Mesendoderm (in vitro differentiated cells): Measurements from ENCODE around the gene ABHD4.

Experiments
- DNase-seq: peaks from one replicate; pipeline ENCODE4 v3.0.0; 2013
- H2AK5ac ChIP-seq: 2 replicates; pipeline ENCODE4 v1.6.1; 2013; ENCODE audit warnings: low read length, inconsistent platforms
- H2BK120ac ChIP-seq: 2 replicates; pipeline ENCODE4 v1.6.1; 2013; ENCODE audit warnings: low read depth, mild to moderate bottlenecking, low read length, moderate library complexity, mixed read lengths
- H2BK15ac ChIP-seq: replicated peaks from 2 replicates; pipeline ENCODE4 v1.6.1; 2013; ENCODE audit warnings: low read depth, mild to moderate bottlenecking, moderate library complexity
- H2BK5ac ChIP-seq: 2 replicates; pipeline ENCODE4 v1.6.1; 2013; ENCODE audit warnings: low read length, inconsistent platforms
- H3K18ac ChIP-seq: 2 replicates; pipeline ENCODE4 v1.6.1; 2013; ENCODE audit warnings: mild to moderate bottlenecking, low read length, mixed read lengths
- H3K23ac ChIP-seq: one replicate; pipeline ENCODE4 v1.6.1; 2013; ENCODE audit warnings: low read length
- H3K27ac ChIP-seq: 2 replicates; pipeline ENCODE4 v1.5.1; 2013; ENCODE audit warnings: low read depth, mild to moderate bottlenecking, inconsistent platforms, low read length, moderate library complexity
- H3K27me3 ChIP-seq: 2 replicates; pipeline ENCODE4 v1.6.1; 2013; ENCODE audit warnings: low read length, control low read depth, mild to moderate bottlenecking, inconsistent platforms; ENCODE audit not compliant: insufficient read depth, poor library complexity
- H3K36me3 ChIP-seq: 2 replicates; pipeline ENCODE4 v1.6.1; 2013; ENCODE audit warnings: low read length, inconsistent platforms; ENCODE audit not compliant: control insufficient read depth, insufficient read depth
- H3K4ac ChIP-seq: one replicate; pipeline ENCODE4 v1.6.1; 2013; ENCODE audit warnings: low read depth, mild to moderate bottlenecking, low read length, moderate library complexity
- H3K4me1 ChIP-seq: 2 replicates; pipeline ENCODE4 v1.6.1; 2013; ENCODE audit warnings: low read depth, low read length, inconsistent platforms; ENCODE audit not compliant: control insufficient read depth
- H3K4me2 ChIP-seq: 2 replicates; pipeline ENCODE4 v1.6.1; 2013; ENCODE audit warnings: low read length
- H3K4me3 ChIP-seq: 2 replicates; pipeline ENCODE4 v1.5.1; 2013; ENCODE audit warnings: mild to moderate bottlenecking, low read length
- H3K56ac ChIP-seq: one replicate; pipeline ENCODE4 v1.6.1; 2013; ENCODE audit warnings: low read length
- H3K79me1 ChIP-seq: 2 replicates; pipeline ENCODE4 v1.6.1; 2013; ENCODE audit warnings: low read length, inconsistent platforms
- H3K79me2 ChIP-seq: 2 replicates; pipeline ENCODE4 v1.6.1; 2013; ENCODE audit warnings: mild to moderate bottlenecking, low read length; ENCODE audit not compliant: control insufficient read depth, insufficient read depth
- H3K9ac ChIP-seq: 2 replicates; pipeline ENCODE4 v1.6.1; 2013; ENCODE audit warnings: low read length, inconsistent platforms
- H4K5ac ChIP-seq: one replicate; pipeline ENCODE4 v1.6.1; 2013; ENCODE audit warnings: low read length
- H4K8ac ChIP-seq: one replicate; pipeline ENCODE4 v1.6.1; 2013; ENCODE audit warnings: low read depth, mild to moderate bottlenecking, control low read depth, low read length, moderate library complexity
- WGBS: extraction: QIAGEN DNeasy Blood & Tissue Kit; methylation state at CpG from one replicate; pipeline ENCODE4 v1.1.7; 2013; ENCODE audit warnings: low lambda C conversion rate, missing lambda C conversion rate; ENCODE audit not compliant: insufficient coverage; ENCODE audit errors: extremely low coverage; 5-methylcytosine and 5-hydroxymethylcytosine counted together

The ABHD4 gene

DNA sequence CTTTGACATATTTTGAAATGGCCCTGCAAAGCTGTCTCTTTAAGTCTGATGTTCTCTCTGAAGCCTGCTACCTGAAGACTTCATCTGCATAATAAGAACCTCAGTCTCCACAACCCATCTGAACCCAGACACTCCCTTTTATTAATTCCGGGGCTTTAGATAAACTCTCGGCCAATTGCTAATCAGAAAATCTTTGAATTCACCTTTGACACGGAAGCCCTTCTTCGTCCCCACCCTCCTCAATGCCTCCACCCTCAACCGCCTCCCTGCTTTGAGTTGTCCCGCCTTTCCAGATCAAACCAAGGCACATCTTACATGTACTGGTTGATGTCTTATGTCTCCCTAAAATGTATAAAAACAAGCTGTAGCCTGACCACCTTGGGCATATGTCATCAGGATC, 28.5 kb downstream of the ABHD4 start:
- Histone ChIP-seq H3K79me1 (no peaks in the 10 kb centered on the region), H2BK120ac (no peak overlapping the region), H2BK15ac (no peak overlapping the region), H2BK5ac (no peak overlapping the region), H3K36me3 (no peaks in the 10 kb centered on the region), H3K23ac (no peak overlapping the region), H3K4me2 (no peak overlapping the region), H4K8ac (no peak overlapping the region), H4K5ac (no peak overlapping the region), H3K56ac (no peak overlapping the region), H3K4me1 (no peaks in the 10 kb centered on the region), H2AK5ac (no peak overlapping the region), H3K18ac (no peak overlapping the region), H3K4me3 (no peak overlapping the region), H3K27me3 (no peaks in the 10 kb centered on the region), H3K27ac (no peak overlapping the region), H3K4ac (no peak overlapping the region), H3K9ac (no peak overlapping the region), H3K79me2 (no peaks in the 10 kb centered on the region)
- DNase-seq = no peak
- no CpG with 5 or more reads among the region's 6 CpGs for WGBS

DNA sequence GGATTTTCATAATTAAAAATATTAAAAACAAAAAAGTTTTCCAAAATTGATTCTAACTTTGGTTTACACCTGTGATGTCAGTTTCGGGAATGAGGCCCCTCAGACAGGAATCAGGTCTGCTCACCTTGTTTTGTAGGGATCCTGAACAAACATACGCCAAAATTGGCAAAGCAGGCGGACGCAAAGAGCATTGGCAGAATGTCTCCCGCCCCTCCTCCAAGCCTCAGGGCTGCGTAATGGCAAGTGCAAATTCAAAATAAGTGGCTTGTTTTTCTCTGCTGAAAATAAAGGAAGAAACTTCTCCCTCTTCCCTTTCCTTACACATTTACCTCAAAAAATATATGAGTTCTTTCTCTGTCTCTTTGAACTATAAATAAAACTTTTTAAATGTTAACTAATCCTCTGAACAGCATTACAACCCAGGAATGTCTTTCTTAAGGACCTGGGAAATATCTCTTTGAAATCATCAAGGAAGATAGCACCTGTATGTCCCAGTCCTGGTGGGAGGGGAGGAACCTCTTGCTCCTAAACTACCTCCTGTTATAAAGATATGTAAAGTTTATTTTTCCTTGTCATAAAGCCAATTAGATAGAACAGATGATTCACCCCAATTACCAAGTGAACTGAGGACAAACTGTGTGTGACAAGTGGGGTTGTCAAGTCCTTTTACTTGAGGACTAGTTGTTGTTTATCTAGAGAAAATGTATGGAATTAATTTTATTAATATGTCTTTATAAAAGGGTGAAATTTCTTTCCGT, 29.6 kb downstream of the ABHD4 start:
- no peaks in the 10 kb centered on the region for H3K4me1 ChIP-seq
- no peaks in the 10 kb centered on the region for H3K79me2 ChIP-seq
- H3K18ac ChIP-seq = no peak overlapping the region
- no peak overlapping the region for H2AK5ac ChIP-seq
- no peak overlapping the region for H4K8ac ChIP-seq
- H4K5ac ChIP-seq = no peak overlapping the region
- no peak overlapping the region for H3K4ac ChIP-seq
- H3K36me3 ChIP-seq = no peaks in the 10 kb centered on the region
- H3K23ac ChIP-seq = no peak overlapping the region
- no peak overlapping the region for H2BK15ac ChIP-seq
- no peak overlapping the region for H3K4me3 ChIP-seq
- no peak overlapping the region for H2BK5ac ChIP-seq
- H3K4me2 ChIP-seq = no peak overlapping the region
- H3K27ac ChIP-seq = no peak overlapping the region
- 100% methylated on average over 1 of the region's 7 CpGs for WGBS
- H3K79me1 ChIP-seq = no peaks in the 10 kb centered on the region
- H3K56ac ChIP-seq = no peak overlapping the region
- no peak overlapping the region for H2BK120ac ChIP-seq
- no peaks in the 10 kb centered on the region for H3K27me3 ChIP-seq
- DNase-seq = no peak
- no peak overlapping the region for H3K9ac ChIP-seq

DNA sequence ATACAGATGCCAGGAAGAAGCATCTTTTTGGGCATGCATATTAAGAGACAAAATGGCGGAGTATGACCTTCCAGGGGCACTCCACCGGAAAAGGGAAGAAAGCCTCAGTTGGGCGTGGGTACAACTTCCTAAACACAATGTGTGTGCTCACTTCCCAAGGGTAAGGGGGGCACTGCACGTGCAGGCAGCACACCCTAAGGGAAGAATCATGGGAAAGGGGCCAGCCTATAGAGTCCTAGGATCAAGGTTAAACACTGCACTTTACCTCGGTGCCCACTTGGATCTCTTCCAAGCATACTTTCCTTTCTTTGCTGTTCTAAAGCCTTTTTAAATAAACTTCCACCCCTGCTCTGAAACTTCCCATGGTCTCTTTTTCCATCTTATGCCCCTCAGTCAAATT, 31.3 kb downstream of the ABHD4 start:
- no peaks in the 10 kb centered on the region for H3K79me1 ChIP-seq
- H2AK5ac ChIP-seq = no peak overlapping the region
- no peak overlapping the region for H4K5ac ChIP-seq
- DNase-seq = no peak
- H3K4me1 ChIP-seq = no peaks in the 10 kb centered on the region
- no peaks in the 10 kb centered on the region for H3K27me3 ChIP-seq
- no peak overlapping the region for H3K4me2 ChIP-seq
- no peak overlapping the region for H4K8ac ChIP-seq
- no peak overlapping the region for H3K27ac ChIP-seq
- no peaks in the 10 kb centered on the region for H3K36me3 ChIP-seq
- H3K18ac ChIP-seq = no peak overlapping the region
- WGBS = no CpG with 5 or more reads among the region's 5 CpGs
- no peaks in the 10 kb centered on the region for H3K79me2 ChIP-seq
- no peak overlapping the region for H2BK120ac ChIP-seq
- H3K9ac ChIP-seq = no peak overlapping the region
- no peak overlapping the region for H3K23ac ChIP-seq
- no peak overlapping the region for H2BK15ac ChIP-seq
- H3K4me3 ChIP-seq = no peak overlapping the region
- no peak overlapping the region for H3K56ac ChIP-seq
- no peak overlapping the region for H2BK5ac ChIP-seq
- H3K4ac ChIP-seq = no peak overlapping the region

DNA sequence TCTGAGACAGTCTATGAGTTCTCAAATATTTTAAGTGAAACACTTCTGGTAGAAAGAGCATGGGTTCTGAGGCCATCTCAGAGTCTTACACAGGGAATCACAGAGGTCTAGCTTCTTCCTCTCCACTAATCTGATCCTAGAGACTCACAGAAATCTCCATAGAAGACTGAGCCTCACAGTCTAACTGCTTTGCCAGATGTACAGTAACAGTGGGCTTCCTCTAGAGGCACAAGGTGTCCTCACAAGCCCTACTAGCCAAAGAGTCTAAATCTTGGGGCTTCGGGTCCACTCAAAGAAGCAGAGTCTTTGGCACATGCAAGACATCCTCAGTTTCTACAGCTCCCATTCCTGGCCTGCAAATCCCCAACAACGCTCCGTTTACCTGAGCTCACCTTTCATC, 32.0 kb downstream of the ABHD4 start:
- Histone ChIP-seq H3K4me3 (no peak overlapping the region), H2BK5ac (no peak overlapping the region), H3K4me2 (no peak overlapping the region), H3K79me2 (no peaks in the 10 kb centered on the region), H3K4me1 (no peaks in the 10 kb centered on the region), H3K9ac (no peak overlapping the region), H3K27ac (no peak overlapping the region), H2BK120ac (no peak overlapping the region), H3K18ac (no peak overlapping the region), H3K36me3 (no peaks in the 10 kb centered on the region), H3K79me1 (no peaks in the 10 kb centered on the region), H3K4ac (no peak overlapping the region), H3K23ac (no peak overlapping the region), H3K56ac (no peak overlapping the region), H2AK5ac (no peak overlapping the region), H2BK15ac (no peak overlapping the region), H3K27me3 (no peaks in the 10 kb centered on the region), H4K5ac (no peak overlapping the region), H4K8ac (no peak overlapping the region)
- no peak for DNase-seq
- no CpG with 5 or more reads among the region's 3 CpGs for WGBS

DNA sequence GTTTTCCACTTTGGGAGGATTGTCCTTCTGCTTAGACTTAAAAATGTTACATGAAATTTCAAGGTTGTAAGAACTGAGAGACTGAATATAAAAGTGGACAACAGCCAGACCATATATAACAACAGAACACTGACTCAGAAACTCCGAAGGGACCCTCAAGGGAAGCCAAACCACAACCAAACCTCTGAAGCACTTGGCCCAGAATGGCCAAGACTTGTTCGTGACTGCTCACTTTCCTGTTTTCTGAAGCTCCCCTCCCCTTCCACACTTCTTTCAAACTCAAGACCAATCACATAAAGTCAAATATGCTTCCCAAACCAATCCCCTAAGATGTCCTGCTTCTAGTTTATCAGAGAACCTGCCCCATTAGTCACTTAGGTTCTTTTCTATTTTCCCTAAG, 32.4 kb downstream of the ABHD4 start:
- Histone ChIP-seq H3K79me1 (no peaks in the 10 kb centered on the region), H3K9ac (no peak overlapping the region), H3K4ac (no peak overlapping the region), H2BK15ac (no peak overlapping the region), H2BK120ac (no peak overlapping the region), H3K18ac (no peak overlapping the region), H4K8ac (no peak overlapping the region), H2AK5ac (no peak overlapping the region), H3K56ac (no peak overlapping the region), H3K79me2 (no peaks in the 10 kb centered on the region), H3K36me3 (no peaks in the 10 kb centered on the region), H3K23ac (no peak overlapping the region), H3K4me1 (no peaks in the 10 kb centered on the region), H3K4me2 (no peak overlapping the region), H3K27ac (no peak overlapping the region), H3K27me3 (no peaks in the 10 kb centered on the region), H4K5ac (no peak overlapping the region), H3K4me3 (no peak overlapping the region), H2BK5ac (no peak overlapping the region)
- WGBS = no CpG with 5 or more reads among the region's 2 CpGs
- no peak for DNase-seq
